ENCODE results near the gene PXMP2.

DNA sequence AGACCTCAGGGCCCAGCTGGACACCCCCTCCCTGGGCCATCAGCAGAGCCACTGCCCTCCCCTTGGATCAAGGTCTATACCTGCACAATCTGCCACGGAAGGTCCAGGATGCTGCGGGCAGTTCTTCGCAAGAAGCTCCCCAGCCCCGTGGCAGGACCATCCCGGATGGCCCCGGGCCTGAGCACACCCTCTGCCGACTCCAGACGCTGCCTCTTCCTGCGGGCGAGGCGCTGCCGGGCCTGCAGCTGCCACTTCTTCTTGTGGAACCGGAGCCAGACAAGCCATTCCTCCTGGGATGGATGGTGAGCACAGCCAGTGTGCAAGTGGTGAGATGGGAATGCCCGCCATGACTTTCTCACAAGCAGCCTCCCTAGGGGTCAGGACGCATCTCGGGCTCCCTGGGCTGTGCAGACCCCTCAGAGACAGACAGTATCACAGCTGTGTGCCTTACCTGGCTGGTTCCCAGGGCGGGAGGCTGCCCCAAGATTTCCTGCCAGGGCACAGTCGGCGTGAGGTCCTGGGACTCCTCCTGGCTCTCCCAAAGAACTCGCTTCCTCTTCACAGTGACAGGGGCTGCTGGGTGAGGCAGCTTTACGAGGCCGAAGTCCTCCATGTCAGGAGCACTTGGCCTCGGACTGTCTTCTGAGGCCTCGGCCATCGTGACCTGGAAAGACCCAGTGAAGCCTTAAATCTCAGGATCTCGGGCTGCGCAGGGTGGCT is 38.0 kb upstream of the PXMP2 start:
- TF ChIP-seq POLR2A (IDR thresholded peaks at IDR 0.05; ENCODE audit: low read length) (no peak), GATA1 (IDR thresholded peaks at IDR 0.05; ENCODE audit: low read depth, low read length) (no peak)

All from erythroblast (primary cell).